Measurements from ENCODE around the gene SLC8A3.
A peak's percentile ranks its signal among the peaks of the same experiment; 100 is the strongest.

Gene SLC8A3

GRCh38 chr14:70064136-70064865, 124.5 kb downstream of the SLC8A3 start:
- DNase-seq: no peak

GRCh38 chr14:70061108-70061507, 127.6 kb downstream of the SLC8A3 start:
- no peak for DNase-seq

GRCh38 chr14:70059545-70059944, 129.2 kb downstream of the SLC8A3 start:
- no peak for DNase-seq

- DNase-seq: no peak
Measured at GRCh38 chr14:70057519-70058136, 131.1 kb downstream of the SLC8A3 start.

- DNase-seq: no peak
Measured at GRCh38 chr14:70052990-70053389, 135.8 kb downstream of the SLC8A3 start.

GRCh38 chr14:70050136-70050535, 138.6 kb downstream of the SLC8A3 start:
- DNase-seq: no peak

- no peak for DNase-seq
Measured at GRCh38 chr14:70049605-70050004, 139.1 kb downstream of the SLC8A3 start.

- no peak for DNase-seq
Measured at GRCh38 chr14:70048313-70048654, 140.5 kb downstream of the SLC8A3 start.

- DNase-seq: no peak
Measured at GRCh38 chr14:70047598-70048312, 141.0 kb downstream of the SLC8A3 start.

- DNase-seq: no peak
Measured at GRCh38 chr14:70045844-70046535, 142.8 kb downstream of the SLC8A3 start.

- DNase-seq: no peak
Measured at GRCh38 chr14:70045310-70045709, 143.4 kb downstream of the SLC8A3 start.

GRCh38 chr14:70043001-70043400, 145.8 kb downstream of the SLC8A3 start:
- DNase-seq: no peak

- no peak for DNase-seq
Measured at GRCh38 chr14:70036665-70037064, 152.1 kb downstream of the SLC8A3 start.

GRCh38 chr14:70034257-70034656, 154.5 kb downstream of the SLC8A3 start:
- DNase-seq: no peak

- DNase-seq: no peak
Measured at GRCh38 chr14:70033561-70033960, 155.2 kb downstream of the SLC8A3 start.

GRCh38 chr14:70033116-70033515, 155.6 kb downstream of the SLC8A3 start:
- no peak for DNase-seq

- DNase-seq: no peak
Measured at GRCh38 chr14:70032447-70032846, 156.3 kb downstream of the SLC8A3 start.

GRCh38 chr14:70032016-70032415, 156.7 kb downstream of the SLC8A3 start:
- no peak for DNase-seq

GRCh38 chr14:70029296-70030132, 159.2 kb downstream of the SLC8A3 start:
- DNase-seq: no peak

GRCh38 chr14:70027785-70028428, 160.8 kb downstream of the SLC8A3 start:
- DNase-seq: peak; percentile 16 to 47

- DNase-seq: no peak
Measured at GRCh38 chr14:70023871-70024270, 164.9 kb downstream of the SLC8A3 start.
